SK-N-SH treated with all-trans-retinoic acid at 6 μM for 48 hours (cell line): ENCODE data around the gene CYBA.
"Not testable (repeated sequence)": the region's sequence is repeated elsewhere in the genome, so short reads cannot be mapped to it uniquely, and the experiment has no call there.

Experiments
- GLIS3 ChIP-seq: fragments of 250-450 bp; sonication (Bioruptor Pico); IDR thresholded peaks from 2 replicates; pipeline ENCODE4 v1.5.0; 2020; ENCODE audit warnings: mild to moderate bottlenecking, moderate library complexity
- SNAI2 ChIP-seq: fragments of 250-450 bp; sonication (Bioruptor Pico); IDR thresholded peaks from 2 replicates; pipeline ENCODE4 v1.5.0; 2020; ENCODE audit warnings: mild to moderate bottlenecking, moderate library complexity
- ZFP30 ChIP-seq: fragments of 450-650 bp; formaldehyde crosslinking; IDR thresholded peaks from 2 replicates; pipeline ENCODE4 v1.5.0; 2022; ENCODE audit warnings: mild to moderate bottlenecking, moderate library complexity

DNA sequence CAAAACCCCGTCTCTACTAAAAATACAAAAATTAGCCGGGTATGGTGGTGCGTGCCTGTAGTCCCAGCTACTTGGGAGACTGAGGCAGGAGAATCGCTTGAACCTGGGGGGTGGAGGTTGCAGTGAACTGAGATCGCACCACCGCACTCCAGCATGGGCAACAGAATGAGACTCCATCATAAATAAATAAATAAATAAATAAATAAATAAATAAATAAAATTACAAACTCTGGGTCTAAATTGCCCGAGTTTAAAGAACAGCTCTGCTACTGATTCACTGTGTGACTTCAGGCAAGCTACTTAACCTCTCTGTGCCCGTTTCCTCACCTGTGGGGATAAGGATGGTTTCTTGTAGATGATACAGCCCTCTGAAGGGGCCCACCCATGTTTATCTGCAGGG, 18.6 kb upstream of the CYBA start:
- TF ChIP-seq GLIS3, SNAI2, ZFP30 (CRISPR knock-in tag): not testable (repeated sequence)
